Measurements from ENCODE around the gene OLA1. TPM values are rescaled to one million over a fixed set of nuclear protein-coding genes. Genes with fewer than 3 reads are reported as not detected.

The OLA1 gene
- total RNA-seq, 1 experiment from 2014 or later, result 263 TPM

DNA sequence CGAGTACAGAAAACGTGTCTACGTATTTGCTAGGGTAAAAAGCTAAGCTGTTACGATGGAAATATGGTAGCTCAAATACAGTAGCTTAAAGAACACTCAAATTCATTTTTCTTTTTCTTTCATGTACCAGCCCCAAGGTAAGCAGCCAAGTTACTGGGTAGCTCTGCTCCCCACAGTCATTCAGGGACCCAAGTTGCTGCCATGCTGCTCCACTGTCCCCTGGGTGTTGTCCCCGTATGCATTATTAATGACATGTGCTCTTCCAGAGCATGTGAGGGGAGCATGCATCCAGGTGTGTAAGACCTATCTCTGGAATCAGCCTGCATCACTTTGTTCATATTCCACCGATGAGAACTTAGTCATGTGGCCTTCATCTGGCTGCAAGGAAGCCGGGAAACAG is 178.1 kb downstream of the OLA1 start:
- Histone ChIP-seq H4K20me1 (ENCODE audit: insufficient read depth) (peaks cover 4% of the 10 kb centered on the region; the same call in 1 of the 2 replicates), H2AFZ (no peak overlapping the region), H3K4me2 (no peak overlapping the region), H3K4me1 (replicated peaks; ENCODE audit: insufficient read depth) (no peaks in the 10 kb centered on the region), H3K9me2 (ENCODE audit: insufficient read depth) (no peaks in the 10 kb centered on the region; the same call in 1 of the 2 replicates), H3K4me3 (no peak overlapping the region), H3K27ac (no peak overlapping the region), H3K27me3 (ENCODE audit: insufficient read depth, low read depth) (no peaks in the 10 kb centered on the region), H3K79me2 (ENCODE audit: low read depth) (no peaks in the 10 kb centered on the region; the same call in 1 of the 2 replicates), H3K36me3 (ENCODE audit: low read depth) (peaks cover 15% of the 10 kb centered on the region; the same call in 1 of the 2 replicates), H3K9me3 (ENCODE audit: insufficient read depth, low read depth) (no peaks in the 10 kb centered on the region), H3F3A (ENCODE audit: insufficient read depth, low read depth) (peaks cover 13% of the 10 kb centered on the region; the same call in 1 of the 2 replicates)
- DNase-seq, result no peak
- BruUV-seq (replicated peaks), result TSS peak; percentile 2
- intact Hi-C loops (cut with micrococcal nuclease; ENCODE audit: unreplicated experiment), result no loop called here
- POLR2A ChIA-PET (ENCODE audit: unreplicated experiment), result no interaction called here
- TF ChIP-seq EZH2 (IDR thresholded peaks at IDR 0.05; ENCODE audit: low read depth), result no peak
- TF ChIP-seq, protein P1, sequence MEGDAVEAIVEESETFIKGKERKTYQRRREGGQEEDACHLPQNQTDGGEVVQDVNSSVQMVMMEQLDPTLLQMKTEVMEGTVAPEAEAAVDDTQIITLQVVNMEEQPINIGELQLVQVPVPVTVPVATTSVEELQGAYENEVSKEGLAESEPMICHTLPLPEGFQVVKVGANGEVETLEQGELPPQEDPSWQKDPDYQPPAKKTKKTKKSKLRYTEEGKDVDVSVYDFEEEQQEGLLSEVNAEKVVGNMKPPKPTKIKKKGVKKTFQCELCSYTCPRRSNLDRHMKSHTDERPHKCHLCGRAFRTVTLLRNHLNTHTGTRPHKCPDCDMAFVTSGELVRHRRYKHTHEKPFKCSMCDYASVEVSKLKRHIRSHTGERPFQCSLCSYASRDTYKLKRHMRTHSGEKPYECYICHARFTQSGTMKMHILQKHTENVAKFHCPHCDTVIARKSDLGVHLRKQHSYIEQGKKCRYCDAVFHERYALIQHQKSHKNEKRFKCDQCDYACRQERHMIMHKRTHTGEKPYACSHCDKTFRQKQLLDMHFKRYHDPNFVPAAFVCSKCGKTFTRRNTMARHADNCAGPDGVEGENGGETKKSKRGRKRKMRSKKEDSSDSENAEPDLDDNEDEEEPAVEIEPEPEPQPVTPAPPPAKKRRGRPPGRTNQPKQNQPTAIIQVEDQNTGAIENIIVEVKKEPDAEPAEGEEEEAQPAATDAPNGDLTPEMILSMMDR (conservative IDR thresholded peaks at IDR 0.05), result no peak
- CTCF ChIA-PET, result no interaction called here

DNA sequence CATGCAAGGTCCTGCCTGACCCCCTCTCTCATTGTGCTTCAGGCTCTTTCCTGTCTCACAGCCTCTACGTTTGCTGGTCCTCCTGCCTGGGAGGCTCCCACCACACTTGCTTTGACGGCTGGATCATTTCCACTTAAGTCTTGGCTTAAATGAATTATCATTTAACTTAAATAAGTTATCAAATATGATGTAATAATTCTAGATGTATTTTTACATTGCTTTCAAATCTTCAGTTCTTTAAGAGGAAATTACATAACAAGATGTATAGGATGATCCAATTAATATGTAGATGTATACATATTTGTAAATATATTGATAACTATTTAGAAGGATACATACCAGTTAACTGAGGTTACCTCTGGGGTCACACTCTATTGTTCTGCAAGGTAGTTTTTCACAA is 180.5 kb downstream of the OLA1 start:
- Histone ChIP-seq H3K27ac (no peak overlapping the region), H3K4me1 (replicated peaks; ENCODE audit: insufficient read depth) (no peaks in the 10 kb centered on the region), H3K4me3 (no peak overlapping the region), H2AFZ (no peak overlapping the region), H3K36me3 (ENCODE audit: low read depth) (no peaks in the 10 kb centered on the region), H4K20me1 (ENCODE audit: insufficient read depth) (peaks cover 4% of the 10 kb centered on the region; the same call in 1 of the 2 replicates), H3K4me2 (no peak overlapping the region), H3F3A (ENCODE audit: insufficient read depth, low read depth) (peaks cover 13% of the 10 kb centered on the region; the same call in 1 of the 2 replicates), H3K27me3 (ENCODE audit: insufficient read depth, low read depth) (no peaks in the 10 kb centered on the region), H3K79me2 (ENCODE audit: low read depth) (no peaks in the 10 kb centered on the region), H3K9me3 (ENCODE audit: insufficient read depth, low read depth) (no peaks in the 10 kb centered on the region), H3K9me2 (ENCODE audit: insufficient read depth) (no peaks in the 10 kb centered on the region)
- DNase-seq, result no peak
- CTCF ChIA-PET, result no interaction called here
- no TSS peak for BruUV-seq (replicated peaks)
- POLR2A ChIA-PET (ENCODE audit: unreplicated experiment), result no interaction called here
- no peak for TF ChIP-seq EZH2 (IDR thresholded peaks at IDR 0.05; ENCODE audit: low read depth)
- TF ChIP-seq, protein P1 (conservative IDR thresholded peaks at IDR 0.05), result no peak
- intact Hi-C loops (cut with micrococcal nuclease; ENCODE audit: unreplicated experiment), result no loop called here

DNA sequence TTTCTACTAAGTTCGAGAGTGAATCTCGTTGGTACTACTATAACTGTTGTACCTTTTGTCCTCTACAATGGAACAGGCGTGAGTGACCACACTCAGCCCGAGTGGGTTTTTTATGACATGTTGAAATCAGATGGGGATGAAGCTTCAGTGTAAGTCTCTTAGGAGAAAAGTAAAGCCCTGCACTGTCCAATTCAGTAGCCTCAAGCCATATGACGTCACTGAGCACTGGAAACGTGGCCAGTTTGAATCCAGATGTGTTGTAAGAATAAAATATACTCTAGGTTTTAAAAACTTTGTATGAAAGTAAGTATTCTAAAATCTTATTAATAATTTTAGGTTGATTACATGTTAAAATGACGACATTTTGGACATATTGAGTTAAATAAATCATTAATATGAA is 181.5 kb downstream of the OLA1 start:
- Histone ChIP-seq H3K36me3 (ENCODE audit: low read depth) (no peaks in the 10 kb centered on the region), H3K4me1 (replicated peaks; ENCODE audit: insufficient read depth) (no peaks in the 10 kb centered on the region), H3K27me3 (ENCODE audit: insufficient read depth, low read depth) (no peaks in the 10 kb centered on the region), H3F3A (ENCODE audit: insufficient read depth, low read depth) (peaks cover 13% of the 10 kb centered on the region; the same call in 1 of the 2 replicates), H3K9me3 (ENCODE audit: insufficient read depth, low read depth) (no peaks in the 10 kb centered on the region), H3K9me2 (ENCODE audit: insufficient read depth) (no peaks in the 10 kb centered on the region), H3K79me2 (ENCODE audit: low read depth) (no peaks in the 10 kb centered on the region), H2AFZ (no peak overlapping the region), H3K4me3 (no peak overlapping the region), H3K27ac (no peak overlapping the region), H4K20me1 (ENCODE audit: insufficient read depth) (peaks cover 4% of the 10 kb centered on the region; the same call in 1 of the 2 replicates), H3K4me2 (no peak overlapping the region)
- intact Hi-C loops (cut with micrococcal nuclease; ENCODE audit: unreplicated experiment), result no loop called here
- ChIA-PET CTCF (no interaction called here), POLR2A (ENCODE audit: unreplicated experiment) (no interaction called here)
- TF ChIP-seq EZH2 (IDR thresholded peaks at IDR 0.05; ENCODE audit: low read depth), result no peak
- TF ChIP-seq, protein P1 (conservative IDR thresholded peaks at IDR 0.05), result no peak
- no TSS peak for BruUV-seq (replicated peaks)
- no peak for DNase-seq

Measured in PC-9 (cell line).